ENCODE data around the gene CHIT1.
A peak's percentile ranks its signal among the peaks of the same experiment; 100 is the strongest.

The CHIT1 gene

GRCh38 chr1:203167913-203168200 is 61.6 kb downstream of the CHIT1 start:
- no peak for DNase-seq (ENCODE audit: extremely low read depth, low read depth)
- TF ChIP-seq CTCF (IDR thresholded peaks at IDR 0.05; ENCODE audit: low read depth, low read length): no peak

DNA sequence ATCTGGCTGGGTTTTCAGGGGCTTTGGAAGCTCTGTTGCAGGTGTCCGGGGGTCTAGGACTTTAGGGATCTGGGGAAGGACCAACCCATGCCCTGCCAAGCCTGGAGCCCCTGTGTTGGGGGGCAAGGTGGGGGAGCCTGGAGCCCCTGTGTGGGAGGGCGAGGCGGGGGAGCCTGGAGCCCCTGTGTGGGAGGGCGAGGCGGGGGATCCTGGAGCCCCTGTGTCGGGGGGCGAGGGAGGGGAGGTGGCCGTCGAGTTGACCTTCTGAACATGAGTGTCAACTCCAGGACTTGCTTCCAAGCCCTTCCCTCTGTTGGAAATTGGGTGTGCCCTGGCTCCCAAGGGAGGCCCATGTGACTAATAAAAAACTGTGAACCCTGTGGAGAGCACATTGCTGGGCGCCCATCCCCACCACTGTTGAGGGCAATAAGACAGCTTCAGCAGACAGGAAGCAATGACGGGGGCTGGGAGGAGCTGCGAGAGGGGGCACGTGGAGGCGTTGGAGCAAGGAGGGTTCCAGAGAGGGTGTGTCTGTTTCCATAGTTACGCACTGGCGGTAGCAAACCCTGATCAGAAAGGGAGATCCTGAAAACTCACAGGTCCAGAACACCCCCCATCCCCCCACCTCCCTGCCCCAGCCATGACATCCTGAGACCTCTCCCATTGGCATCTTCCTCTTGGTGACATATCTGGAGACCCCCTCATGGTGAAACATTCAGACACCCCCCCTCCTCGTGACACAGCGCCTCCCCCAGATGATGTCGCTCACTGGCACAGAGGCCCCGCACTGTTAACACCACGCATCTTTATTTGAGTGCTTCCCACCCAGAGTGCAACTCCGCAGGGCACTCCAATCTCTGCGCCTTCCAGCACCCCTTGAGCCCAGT is 62.2 kb downstream of the CHIT1 start:
- no peak for DNase-seq (ENCODE audit: extremely low read depth, low read depth)

GRCh38 chr1:203166192-203166940 is 63.1 kb downstream of the CHIT1 start:
- TF ChIP-seq CTCF (IDR thresholded peaks at IDR 0.05; ENCODE audit: low read depth, low read length): peak; percentile 7
- no peak for DNase-seq (ENCODE audit: extremely low read depth, low read depth)

More for the DNA sequence above, 62.2 kb downstream of the CHIT1 start:
- TF ChIP-seq CTCF (IDR thresholded peaks at IDR 0.05; ENCODE audit: low read depth, low read length): no peak
